ENCODE data around the gene COL5A3. TPM values are rescaled to one million over a fixed set of nuclear protein-coding genes. Genes with fewer than 3 reads are reported as not detected.

COL5A3 gene
- total and polyA plus RNA-seq, 2 experiments from 2014 or later, result 1.9 to 2.1 TPM

DNA sequence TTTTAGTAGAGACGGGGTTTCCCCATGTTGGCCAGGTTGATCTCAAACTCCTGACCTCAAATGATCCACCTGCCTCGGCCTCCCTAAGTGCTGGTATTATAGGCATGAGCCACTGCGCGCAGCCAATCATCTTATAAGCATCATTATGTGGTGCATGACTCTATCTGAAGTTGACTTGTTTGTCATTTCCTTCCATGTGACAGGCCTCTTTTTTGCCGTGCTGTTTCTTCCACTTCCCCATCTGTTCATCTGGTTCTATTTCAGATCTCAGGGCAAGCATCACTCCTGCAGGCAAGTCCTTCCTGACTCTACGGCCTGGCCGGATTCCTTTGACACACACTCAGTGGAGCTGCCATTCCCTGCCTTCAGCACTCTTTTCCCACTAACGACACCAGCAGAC is 15.2 kb downstream of the COL5A3 start:
- no peaks in the 10 kb centered on the region for H3K9me3 ChIP-seq (ENCODE audit: low read depth)
- no peak overlapping the region for H2AFZ ChIP-seq
- H4K20me1 ChIP-seq (ENCODE audit: insufficient read depth, poor library complexity, severe bottlenecking), result no peaks in the 10 kb centered on the region
- H3K4me1 ChIP-seq (ENCODE audit: insufficient read depth), result no peaks in the 10 kb centered on the region
- no peak overlapping the region for H3K27ac ChIP-seq
- H3K36me3 ChIP-seq (replicated peaks; ENCODE audit: insufficient read depth, low read depth), result no peaks in the 10 kb centered on the region
- H3K79me2 ChIP-seq, result no peaks in the 10 kb centered on the region
- no peaks in the 10 kb centered on the region for H3K9me2 ChIP-seq (replicated peaks; ENCODE audit: insufficient read depth)
- TF ChIP-seq CTCF (IDR thresholded peaks at IDR 0.05; ENCODE audit: poor library complexity) (no peak), EZH2 (IDR thresholded peaks at IDR 0.05; ENCODE audit: borderline replicate concordance) (no peak)
- no peak overlapping the region for H3K4me2 ChIP-seq
- 90% methylated on average over 8 of the region's 8 CpGs for WGBS (ENCODE audit: low lambda C conversion rate, missing lambda C conversion rate)
- no peaks in the 10 kb centered on the region for H3K27me3 ChIP-seq
- no peak overlapping the region for H3K4me3 ChIP-seq
- DNase-seq (ENCODE audit: low spot score), result no peak

DNA sequence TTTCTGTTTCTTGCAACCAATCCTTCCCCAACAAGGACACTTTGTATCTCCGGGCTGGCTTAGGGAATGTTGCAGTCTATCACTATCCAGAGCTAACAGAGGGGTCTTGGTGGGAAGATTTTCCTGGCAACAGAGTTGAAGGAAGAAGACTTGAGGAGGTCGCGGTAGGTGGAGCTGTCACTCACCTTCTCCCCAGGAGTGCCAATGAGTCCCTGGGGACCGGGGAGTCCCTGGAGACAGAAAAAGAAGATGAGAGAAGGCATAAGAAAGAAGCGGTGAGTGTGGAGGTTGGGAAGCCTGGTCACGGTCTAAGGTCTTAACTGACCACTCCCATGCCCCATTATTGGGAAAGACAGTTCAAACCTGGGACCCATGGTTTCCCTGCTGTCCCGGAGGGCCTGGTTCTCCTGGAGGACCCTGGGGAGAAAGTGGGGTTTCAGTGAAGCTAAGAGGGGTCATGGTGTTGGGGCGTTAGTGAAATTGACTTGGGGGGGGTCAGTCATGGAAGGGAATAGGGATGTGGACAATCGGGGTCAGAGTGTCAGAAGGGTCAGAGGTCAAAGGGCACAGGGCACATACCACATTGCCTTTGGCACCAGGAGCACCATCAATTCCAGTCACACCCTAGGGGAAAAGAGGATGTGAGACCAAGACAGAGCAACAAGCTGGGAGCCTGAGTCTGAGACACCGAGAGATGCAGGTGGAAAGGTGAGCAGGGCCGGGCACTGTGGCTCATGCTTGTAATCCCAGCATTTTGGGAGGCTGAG is 18.7 kb downstream of the COL5A3 start:
- no peak overlapping the region for H3K4me2 ChIP-seq
- H3K9me2 ChIP-seq (replicated peaks; ENCODE audit: insufficient read depth), result no peaks in the 10 kb centered on the region
- TF ChIP-seq CTCF (IDR thresholded peaks at IDR 0.05; ENCODE audit: poor library complexity) (no peak), EZH2 (IDR thresholded peaks at IDR 0.05; ENCODE audit: borderline replicate concordance) (no peak), EZH2phosphoT487 (IDR thresholded peaks at IDR 0.05; ENCODE audit: low read depth, severe bottlenecking, unreplicated experiment) (no peak)
- 83% methylated on average over 11 of the region's 11 CpGs for WGBS (ENCODE audit: low lambda C conversion rate, missing lambda C conversion rate)
- no peak overlapping the region for H3K27ac ChIP-seq
- no peaks in the 10 kb centered on the region for H3K27me3 ChIP-seq
- H3K79me2 ChIP-seq, result no peaks in the 10 kb centered on the region
- no peaks in the 10 kb centered on the region for H4K20me1 ChIP-seq (ENCODE audit: insufficient read depth, poor library complexity, severe bottlenecking)
- H2AFZ ChIP-seq, result no peak overlapping the region
- H3K4me3 ChIP-seq, result no peak overlapping the region
- no peak for DNase-seq (ENCODE audit: low spot score)
- H3K36me3 ChIP-seq (replicated peaks; ENCODE audit: insufficient read depth, low read depth), result no peaks in the 10 kb centered on the region
- no peaks in the 10 kb centered on the region for H3K9me3 ChIP-seq (ENCODE audit: low read depth)
- no peaks in the 10 kb centered on the region for H3K4me1 ChIP-seq (ENCODE audit: insufficient read depth)

DNA sequence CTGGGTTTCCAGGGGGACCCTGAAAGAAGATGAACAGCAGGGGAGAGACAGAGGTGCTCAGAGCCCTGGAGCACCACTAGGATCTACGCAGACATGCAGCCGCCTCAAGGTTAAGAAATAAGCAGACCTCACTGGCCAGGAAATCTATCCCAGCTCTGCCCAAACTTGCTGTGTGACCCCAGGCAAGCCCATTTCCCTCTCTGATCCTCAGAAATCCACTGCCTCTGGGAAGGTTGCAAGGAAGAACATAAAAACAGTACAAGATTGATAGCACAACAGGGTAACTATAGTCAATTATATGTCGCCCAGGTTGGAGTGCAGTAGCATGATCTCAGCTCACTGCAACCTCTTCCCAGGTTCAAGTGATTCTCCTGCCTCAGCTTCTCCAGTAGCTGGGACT is 20.8 kb downstream of the COL5A3 start:
- Histone ChIP-seq H2AFZ (no peak overlapping the region), H3K27me3 (no peaks in the 10 kb centered on the region), H4K20me1 (ENCODE audit: insufficient read depth, poor library complexity, severe bottlenecking) (no peaks in the 10 kb centered on the region), H3K79me2 (no peaks in the 10 kb centered on the region), H3K4me1 (ENCODE audit: insufficient read depth) (no peaks in the 10 kb centered on the region), H3K27ac (no peak overlapping the region), H3K36me3 (replicated peaks; ENCODE audit: insufficient read depth, low read depth) (no peaks in the 10 kb centered on the region), H3K4me3 (no peak overlapping the region), H3K9me3 (ENCODE audit: low read depth) (no peaks in the 10 kb centered on the region), H3K4me2 (no peak overlapping the region), H3K9me2 (replicated peaks; ENCODE audit: insufficient read depth) (no peaks in the 10 kb centered on the region)
- TF ChIP-seq EZH2phosphoT487 (IDR thresholded peaks at IDR 0.05; ENCODE audit: low read depth, severe bottlenecking, unreplicated experiment), result no peak
- TF ChIP-seq EZH2 (IDR thresholded peaks at IDR 0.05; ENCODE audit: borderline replicate concordance), result no peak
- no peak for TF ChIP-seq CTCF (IDR thresholded peaks at IDR 0.05; ENCODE audit: poor library complexity)
- WGBS (ENCODE audit: low lambda C conversion rate, missing lambda C conversion rate), result 94% methylated on average over 3 of the region's 3 CpGs
- DNase-seq (ENCODE audit: low spot score), result no peak

All from hepatocyte (in vitro differentiated cells).